HL-60/S4 treated with phorbol 12-myristate 13-acetate at 8.2 ng/mL for 4 days and 3 days (cell line): ENCODE data around the gene GGACT.
"Not testable (repeated sequence)": the region's sequence is repeated elsewhere in the genome, so short reads cannot be mapped to it uniquely, and the experiment has no call there.

ENCODE experiments used
- in situ Hi-C: fragments of 300-500 bp; cut with MboI; formaldehyde crosslinking; loops from 2 replicates; pipeline ENCODE4 v1.15.0; 2022; ENCODE audit warnings: low sequenced_read_pairs

Gene GGACT

DNA sequence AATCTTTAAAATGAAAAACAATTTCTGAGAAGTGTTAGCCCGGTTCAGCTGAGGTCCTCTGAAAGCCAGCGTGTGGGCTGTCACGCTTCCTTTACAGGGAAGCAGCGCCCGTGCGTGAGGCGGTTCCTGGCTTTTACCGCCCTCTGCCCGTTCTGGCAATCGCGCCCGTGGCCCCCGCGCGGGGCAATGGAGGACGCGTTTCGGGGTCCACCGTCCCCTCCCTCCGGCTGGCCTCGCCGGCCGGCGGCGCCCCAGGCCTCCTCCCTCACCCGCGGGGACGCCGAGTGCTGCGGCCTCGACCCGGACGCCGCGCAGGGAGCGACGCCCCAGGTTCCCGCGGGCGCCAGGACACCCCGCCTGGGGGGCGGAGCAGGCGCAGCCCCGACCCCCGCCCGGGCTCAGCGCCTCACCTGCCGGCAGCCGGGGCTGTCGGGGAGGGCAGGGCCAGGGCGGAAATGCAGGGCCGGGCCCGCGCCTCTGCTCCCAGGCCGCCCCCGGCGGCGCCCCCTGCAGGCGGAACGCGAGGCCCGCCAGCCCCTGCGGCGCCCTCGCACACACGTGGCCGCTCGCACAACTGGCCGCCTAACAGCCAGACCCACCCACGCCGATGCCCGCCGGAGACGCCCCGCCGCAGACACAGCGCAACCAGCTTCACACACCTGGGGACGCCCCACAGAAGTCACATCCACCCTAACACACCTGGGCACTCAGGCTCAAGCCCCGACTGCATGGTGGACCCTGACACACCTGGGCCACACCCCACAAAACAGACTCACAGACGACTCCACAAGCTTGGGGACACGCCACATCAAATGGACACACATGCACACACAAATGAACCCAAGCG, at the start of gene GGACT:
Gene GGACT, minus strand, starts transcription at position 459 of the 847 bp plus-strand sequence. CDS start 56,198 bp downstream, outside the sequence.
- in situ Hi-C loops: no loop called here

DNA sequence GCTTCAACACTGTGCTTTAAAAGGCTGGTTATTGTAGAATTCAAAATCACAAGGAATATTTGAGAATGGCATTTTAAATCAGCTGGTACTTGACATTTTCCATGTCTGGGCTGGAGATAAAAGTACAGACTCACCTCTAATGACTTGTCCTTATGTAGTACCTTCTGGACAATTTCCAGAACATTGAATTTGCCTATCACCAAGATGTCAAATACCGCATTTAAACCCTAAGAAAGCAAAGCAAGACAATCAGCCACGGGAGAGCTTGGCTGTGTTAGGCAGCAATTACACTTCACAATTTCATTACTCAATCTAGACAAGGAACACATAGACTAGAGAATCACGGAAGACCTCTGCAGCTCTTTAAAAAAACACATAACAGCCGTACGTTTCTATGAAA, 49.2 kb upstream of the GGACT start:
- in situ Hi-C loops: no loop called here

DNA sequence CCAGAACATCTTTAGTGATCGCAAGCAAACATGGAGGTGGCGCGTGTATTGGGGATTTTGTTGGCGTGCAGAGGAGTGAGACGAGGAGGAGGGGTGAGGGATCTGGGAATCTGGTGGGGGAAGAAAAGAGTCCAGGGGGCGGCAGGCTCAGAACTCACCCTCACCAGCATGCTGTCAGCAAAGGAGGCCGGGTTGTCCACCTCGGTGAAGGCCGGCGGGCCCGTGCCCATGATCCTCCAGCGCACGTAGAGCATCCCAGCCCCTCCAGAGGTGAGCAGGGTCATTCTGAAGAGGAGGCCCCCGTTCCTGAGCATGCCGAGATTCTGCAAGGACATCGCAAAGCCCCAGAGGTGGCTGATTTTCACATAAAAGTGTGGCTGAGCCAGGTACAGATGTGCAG, 48.8 kb upstream of the GGACT start:
- in situ Hi-C loops: no loop called here

DNA sequence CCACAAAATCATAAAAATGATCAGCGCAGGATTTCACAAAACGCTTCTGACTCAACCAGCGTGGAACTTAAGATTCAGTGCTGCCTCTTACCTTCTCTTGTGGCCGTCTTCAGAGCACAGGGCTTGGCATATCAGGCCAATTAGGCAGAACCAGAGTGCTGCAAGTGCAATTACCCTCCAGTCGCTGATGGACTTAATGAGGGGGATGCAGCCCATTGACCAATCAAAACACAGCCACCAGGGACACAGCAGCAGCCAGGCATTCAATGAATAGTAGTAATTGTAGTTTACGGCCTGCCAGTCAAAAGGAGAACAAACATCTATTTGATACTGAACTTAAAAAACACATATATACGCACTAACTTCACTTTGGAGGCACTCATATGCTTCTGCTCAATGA, 47.9 kb upstream of the GGACT start:
- in situ Hi-C loops: no loop called here

DNA sequence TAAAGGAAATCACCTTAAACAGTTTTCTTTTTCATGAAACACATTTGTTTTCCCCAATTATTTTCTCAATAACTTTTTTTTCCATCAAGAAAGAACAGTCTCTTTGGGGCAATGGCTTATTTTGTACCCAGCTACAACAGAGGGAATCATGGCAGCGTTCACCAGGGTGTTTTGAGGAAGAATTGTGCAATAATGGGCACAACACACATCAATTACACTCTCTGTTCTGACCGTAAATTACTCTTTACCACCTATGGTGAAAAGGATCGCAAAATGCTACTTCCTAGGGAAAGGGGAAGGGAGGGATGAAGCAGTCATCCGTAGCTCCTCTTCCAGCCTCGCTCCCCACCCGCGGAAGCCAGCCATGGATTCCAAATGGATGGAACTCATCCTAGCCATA, 47.4 kb upstream of the GGACT start:
- in situ Hi-C loops: no loop called here

DNA sequence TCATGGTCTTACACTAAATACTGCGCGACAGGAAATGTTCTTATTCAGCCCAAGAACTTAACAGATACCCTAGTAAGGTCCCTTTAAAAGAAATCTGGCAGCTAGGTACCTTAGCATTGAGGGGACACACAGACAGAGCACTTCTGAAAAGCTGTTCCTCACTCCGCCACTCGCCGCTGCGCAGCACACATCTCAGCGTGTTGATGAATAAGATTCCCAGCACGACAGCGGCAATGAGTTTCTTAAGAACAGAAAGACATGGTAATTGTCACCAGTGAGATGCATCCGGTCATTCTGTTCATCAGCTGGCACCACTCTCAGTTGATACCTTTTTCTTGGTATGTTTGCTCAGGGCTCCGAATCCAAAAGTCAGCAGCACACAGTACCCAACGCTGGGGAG, 46.1 kb upstream of the GGACT start:
- in situ Hi-C loops: no loop called here

DNA sequence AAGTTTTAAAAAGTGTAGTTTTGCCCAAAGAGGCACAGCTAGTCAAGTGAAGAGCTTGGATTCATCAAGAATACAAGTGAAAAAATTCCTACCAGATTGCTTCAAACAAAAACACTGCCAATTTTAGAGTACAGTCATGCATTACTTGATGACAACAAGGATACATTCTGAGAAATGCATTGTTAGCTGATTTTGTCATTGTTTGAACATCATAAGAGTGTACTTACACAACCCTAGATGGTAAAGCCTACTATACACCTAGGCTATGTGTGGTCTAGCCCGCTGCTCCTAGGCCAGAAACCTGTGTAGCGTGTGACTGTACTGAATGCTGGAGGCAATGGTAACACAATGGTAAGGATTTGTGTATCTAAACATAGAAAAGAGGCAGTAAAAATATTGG, 44.9 kb upstream of the GGACT start:
- in situ Hi-C loops: no loop called here

DNA sequence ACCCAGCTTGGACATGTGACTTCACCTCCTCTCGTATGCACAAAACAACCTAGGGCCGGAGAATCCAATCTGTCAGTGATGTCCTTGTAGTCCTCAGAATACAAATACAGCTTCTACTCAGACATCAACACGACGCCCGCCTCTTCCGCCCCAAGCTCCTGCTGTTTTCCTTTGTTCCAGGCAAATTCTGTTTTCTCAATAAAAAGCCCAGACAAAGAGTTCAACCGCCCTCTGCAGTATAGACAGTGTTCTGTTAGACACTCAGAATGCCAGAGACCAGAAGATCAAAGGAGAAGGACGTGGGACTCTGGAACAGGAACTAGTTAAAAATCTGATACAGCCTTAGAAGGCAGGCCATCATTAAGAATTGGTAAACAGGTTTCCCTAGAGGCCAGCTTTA, 42.0 kb upstream of the GGACT start:
- in situ Hi-C loops: no loop called here

DNA sequence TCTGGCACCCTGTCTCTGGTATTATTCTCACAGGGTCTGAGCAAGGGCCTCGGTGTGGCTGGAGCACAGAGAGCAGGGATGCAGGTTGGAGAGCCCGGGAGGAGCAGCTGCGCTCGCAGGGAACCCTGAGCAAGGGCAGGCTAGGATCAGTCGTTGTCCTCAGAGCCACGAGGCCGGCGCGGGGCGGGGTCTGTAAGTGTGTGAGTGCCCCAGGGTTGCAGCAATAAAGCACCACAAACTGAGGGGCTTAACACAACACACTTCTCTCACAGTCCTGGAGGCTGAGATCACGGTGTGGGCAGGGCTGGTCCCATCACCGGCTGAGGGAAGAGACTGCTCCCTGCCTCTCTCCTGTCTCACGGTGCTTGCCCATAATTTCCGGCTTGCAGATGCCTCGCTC, 38.5 kb upstream of the GGACT start:
- in situ Hi-C loops: no loop called here

DNA sequence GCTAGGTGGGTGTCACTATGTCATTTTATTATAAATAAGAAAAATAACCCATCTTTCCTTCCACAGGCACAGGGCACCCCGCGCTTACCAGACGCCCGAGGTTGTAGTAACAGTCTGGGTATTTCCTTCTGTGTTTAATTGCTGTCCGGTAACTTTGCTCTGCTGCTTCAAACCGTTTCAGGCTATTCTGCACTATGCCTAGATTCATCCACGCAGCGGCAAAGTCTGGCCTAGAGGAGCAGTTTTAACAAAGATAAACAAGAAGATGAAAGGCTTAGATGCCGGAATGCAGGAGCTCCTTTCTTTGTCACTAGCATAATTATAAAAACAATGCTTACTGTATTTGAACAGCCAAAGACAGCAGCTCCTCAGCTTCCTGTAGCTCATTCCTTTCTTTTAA, 36.9 kb upstream of the GGACT start:
- in situ Hi-C loops: no loop called here

DNA sequence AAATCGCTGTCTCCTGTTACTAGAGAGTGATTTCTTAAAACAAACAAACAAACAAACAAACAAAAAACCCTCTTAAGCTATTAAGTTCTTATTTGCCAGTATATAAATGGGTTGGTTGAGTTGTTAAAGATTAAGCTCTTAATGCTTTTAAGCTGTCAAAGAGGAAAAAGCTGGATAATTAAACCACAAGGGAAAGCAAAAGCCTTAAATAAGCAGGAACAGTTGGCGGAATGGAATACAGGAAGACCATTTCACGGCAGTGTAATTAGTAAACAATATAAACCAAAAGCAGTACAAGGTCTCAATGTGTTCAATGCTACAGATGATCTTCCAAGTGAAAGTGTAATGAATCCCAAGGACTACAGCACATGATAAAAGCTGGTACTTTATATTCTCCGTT, 32.2 kb upstream of the GGACT start:
- in situ Hi-C loops: no loop called here

DNA sequence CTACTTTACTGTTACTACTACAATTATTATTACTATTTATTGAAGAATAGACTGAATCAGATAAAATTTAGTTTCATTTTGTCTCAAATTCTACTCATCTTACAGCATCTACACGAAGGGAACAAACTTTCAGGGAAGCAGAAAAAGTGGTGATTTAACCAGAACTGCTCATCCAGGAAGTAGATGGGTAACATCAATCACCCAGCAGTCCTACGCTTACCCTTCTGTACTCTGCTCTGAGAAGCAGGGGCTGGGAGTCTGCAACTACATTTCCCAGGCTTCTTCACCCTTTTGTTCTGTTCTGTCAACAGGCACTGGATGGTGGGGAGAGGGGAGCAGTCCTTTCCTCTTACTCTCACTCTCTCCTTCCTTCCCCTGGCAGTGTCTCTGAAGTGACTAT, 31.4 kb upstream of the GGACT start:
- in situ Hi-C loops: no loop called here

DNA sequence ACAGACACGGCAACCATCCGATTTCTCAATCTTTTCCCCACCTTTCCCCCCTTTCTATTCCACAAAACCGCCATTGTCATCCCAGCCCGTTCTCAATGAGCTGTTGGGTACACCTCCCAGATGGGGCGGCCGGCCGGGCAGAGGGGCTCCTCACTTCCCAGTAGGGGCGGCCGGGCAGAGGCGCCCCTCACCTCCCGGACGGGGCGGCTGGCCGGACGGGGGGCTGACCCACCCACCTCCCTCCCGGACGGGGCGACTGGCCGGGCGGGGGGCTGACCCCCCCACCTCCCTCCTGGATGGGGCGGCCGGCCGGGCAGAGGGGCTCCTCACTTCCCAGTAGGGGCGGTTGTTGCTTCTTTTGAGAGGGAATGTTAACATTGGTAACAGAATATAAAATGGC, 30.3 kb upstream of the GGACT start:
- in situ Hi-C loops: not testable (repeated sequence)

DNA sequence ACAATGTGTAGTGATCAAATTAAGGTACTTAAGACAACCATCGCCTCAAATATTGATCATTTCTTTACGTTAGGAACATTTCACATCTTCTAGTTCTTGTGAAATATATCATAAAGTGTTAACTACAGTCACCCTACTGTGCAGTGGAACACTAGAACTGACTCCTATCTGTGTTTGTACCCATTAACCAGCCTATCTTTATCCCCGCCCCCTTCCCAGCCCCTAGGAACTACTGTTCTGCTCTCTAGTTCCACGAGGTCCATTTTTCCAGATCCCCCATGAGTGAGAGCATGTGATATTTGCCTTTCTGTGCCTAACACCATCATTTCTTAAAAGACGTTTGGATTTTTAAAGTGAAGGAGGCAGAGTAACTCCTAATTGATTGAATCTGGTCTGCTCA, 24.4 kb upstream of the GGACT start:
- in situ Hi-C loops: no loop called here

DNA sequence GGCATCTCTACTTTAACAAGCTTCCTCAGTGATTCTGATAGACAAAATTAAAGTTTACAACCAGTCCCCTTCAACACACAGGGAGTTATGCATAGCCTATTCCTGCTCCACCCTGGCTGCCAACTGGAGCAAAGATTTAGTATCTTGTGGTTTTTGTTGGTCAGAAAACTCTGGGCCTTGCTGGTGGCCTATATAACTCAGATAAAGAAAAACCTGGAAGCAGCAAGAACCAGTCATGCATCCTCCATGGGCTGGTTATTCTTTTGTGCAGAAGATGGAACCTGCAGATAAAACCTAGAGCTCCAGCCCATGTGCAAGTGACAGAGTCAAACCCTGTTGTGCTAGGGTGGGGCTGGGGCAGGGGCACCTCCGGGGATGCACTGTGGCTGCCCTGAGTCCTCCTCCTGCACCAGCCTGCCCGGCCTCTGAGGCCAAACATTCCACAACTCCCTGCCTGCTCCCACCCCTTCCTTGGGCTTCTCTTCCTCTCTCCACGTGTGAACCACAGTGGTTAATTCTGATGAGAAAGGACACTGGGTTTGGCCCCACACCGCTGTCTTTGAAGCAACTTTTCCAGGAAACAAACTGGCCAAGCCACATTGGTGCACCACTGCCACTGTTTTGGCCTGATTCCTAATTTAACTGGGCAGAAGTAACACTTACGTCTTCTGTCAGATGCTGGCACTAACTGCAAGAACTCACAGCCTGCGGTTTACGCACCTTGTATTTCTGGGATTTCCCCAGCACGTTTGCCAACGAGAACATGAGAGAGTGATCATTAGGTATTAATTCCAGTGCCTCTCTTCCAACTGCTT, 23.3 kb upstream of the GGACT start:
- in situ Hi-C loops: no loop called here

DNA sequence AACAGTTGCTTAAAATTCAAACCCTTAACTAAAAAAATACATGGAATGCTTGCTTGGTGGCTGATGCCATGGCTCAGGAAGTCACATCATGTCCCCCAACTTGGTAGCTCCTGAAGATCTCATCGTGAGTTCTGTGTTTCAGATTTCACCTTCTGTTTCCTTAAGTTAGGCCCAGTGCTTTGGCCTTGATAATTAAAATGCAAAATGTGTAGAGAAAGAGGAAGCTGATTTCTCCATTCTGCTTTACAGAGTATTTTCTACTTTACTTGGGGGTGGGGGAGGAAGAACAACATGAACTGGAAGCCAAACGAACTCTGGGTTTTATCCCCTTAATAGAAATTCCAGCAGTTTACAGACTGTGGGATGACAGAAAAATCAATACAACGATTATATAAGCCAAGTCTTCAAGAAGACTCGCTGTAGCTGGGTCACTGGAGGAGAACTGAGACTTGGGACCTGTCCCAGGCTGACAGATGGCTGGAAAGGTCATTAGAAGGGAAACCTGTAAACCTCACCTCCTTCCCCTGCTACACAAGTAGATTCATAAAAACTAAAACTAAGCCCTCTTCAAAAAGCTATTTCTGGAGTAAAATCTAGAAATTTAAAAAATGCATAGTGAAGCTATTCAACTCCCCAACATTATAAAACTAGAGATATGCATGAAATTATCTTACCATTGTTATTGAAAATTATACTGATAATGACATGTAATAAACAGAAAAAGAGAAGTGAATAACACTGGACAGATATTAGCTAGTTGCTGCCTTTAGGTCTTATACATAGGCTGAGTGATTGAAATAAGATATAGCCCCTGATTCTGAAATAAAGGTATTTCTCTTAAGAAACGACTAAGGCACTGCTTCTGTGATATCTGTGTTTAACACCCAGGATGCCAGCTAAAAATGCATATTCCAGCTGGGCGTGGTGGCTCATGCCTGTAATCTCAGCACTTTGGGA, 22.1 kb upstream of the GGACT start:
- in situ Hi-C loops: no loop called here

DNA sequence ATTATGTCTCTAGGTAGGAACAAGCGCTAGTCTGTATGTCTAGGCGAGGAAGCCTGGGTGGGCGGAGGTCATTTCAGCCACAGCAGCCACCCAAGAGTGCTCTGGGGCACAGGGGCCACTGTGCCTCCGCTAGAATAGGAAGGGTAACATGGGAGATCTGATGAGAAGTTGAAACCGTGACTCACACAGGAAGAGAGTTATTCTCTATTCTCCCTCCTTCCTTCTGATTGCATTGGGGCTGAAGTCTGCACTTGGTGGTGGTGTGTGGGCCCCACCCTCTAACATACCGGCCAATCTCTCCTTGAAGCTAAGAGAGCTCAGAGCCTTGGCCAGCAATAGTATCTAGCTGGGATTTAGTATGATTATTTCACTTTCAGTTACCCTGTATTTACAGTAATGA, 20.3 kb upstream of the GGACT start:
- in situ Hi-C loops: no loop called here

DNA sequence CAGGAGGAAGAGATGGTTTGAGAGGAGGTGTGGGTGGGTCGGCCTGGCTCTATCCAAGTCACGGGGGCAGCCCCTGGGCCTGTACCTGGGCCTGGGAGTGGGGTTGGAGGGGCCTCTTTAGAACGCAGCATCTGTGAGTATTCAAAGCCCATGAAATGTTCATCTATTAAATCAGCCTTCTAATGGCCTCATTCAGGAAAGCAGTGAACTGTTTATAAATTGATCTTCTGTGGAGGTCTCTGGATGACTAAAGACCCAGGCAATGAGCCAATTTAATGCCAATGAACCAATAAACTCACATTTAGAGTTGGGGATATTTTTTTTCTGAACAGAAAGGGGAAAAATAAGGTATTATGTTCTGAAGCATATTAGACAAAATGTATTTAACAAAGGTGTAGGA, 19.9 kb upstream of the GGACT start:
- in situ Hi-C loops: no loop called here

DNA sequence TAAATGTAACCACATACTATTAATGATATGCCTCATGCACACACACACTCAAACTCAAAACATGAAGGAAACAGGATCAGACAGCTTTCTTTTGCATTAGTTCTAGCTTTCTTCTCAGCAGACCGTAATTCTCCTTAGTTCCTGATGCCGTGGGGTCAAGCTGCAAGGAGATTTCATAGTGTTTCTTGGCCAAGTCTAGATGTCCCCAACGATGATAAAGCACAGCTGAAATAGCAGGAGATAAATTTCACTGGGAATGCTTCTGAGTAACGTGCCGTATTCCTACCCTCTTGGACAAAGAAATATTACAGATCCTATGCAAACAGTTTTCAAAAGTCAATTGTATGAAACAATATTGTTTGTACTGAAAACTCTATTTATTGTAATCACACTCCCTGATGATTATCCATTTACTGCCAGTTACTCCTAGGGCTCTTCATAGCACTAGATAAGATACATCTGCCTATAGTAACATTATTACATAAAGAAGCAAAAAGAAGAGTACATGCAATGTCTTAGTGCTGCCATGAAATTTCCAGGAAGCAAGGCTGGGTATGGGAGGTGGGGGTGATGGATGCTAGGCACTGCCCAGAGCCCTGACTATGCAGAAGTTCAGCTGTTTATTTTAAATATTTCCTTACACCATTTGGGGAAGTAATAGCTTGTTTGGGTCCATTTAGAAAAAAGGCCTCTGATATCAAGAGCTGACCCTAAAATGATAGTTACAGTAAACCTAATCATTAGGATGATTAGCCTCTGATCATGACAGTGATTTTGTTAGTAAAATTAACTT, 16.5 kb upstream of the GGACT start:
- in situ Hi-C loops: no loop called here

DNA sequence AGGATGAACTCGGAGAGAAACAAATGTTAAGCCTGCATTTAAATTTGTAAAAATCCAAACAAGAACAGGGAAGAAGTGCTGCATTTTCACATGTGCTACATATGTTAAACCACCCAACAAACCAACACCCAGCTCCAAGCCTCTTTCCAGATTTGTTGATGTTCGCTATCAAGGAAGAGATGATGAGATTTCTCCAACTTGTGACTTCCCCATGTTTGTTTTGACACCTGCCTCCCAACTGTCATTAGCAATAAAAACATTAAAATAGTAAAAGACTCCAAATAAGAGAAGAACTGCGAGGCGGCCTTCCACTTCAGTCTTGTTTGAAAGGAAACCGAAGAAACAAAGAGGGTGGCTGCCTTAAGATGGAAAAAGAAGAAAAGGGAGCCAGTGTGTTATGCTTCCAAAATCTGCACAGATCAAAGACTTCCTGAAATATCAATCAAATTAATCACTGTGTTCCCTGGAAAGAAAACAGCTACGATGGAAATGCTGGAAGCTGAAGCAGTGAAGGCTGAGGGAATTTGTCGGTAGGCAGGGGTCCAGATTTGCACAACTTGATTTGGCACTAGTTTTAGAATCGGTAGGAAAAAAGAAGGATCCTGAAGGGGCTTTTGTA, 14.0 kb upstream of the GGACT start:
- in situ Hi-C loops: no loop called here
